Testis (tissue), 2 donors: ENCODE data around the gene GABRD.

Experiments
- POLR2A ChIP-seq: fragments of 450-650 bp; IDR thresholded peaks from one replicate; pipeline ENCODE4 v1.6.1; 2017; ENCODE audit warnings: antibody characterized with exemption, mild to moderate bottlenecking, moderate library complexity
- TF ChIP-seq, protein P1 (sequence below), 3 experiments: fragments of 450-650 bp in 2 of 3; fragments of 200-600 bp in 1 of 3; sonication (generic) in 1 of 3; IDR thresholded peaks; one replicate each; pipeline ENCODE4 v1.5.1; 2016 to 2019; ENCODE audit warnings: antibody characterized with exemption in 3 of 3, mild to moderate bottlenecking in 2 of 3, moderate library complexity in 1 of 3

DNA sequence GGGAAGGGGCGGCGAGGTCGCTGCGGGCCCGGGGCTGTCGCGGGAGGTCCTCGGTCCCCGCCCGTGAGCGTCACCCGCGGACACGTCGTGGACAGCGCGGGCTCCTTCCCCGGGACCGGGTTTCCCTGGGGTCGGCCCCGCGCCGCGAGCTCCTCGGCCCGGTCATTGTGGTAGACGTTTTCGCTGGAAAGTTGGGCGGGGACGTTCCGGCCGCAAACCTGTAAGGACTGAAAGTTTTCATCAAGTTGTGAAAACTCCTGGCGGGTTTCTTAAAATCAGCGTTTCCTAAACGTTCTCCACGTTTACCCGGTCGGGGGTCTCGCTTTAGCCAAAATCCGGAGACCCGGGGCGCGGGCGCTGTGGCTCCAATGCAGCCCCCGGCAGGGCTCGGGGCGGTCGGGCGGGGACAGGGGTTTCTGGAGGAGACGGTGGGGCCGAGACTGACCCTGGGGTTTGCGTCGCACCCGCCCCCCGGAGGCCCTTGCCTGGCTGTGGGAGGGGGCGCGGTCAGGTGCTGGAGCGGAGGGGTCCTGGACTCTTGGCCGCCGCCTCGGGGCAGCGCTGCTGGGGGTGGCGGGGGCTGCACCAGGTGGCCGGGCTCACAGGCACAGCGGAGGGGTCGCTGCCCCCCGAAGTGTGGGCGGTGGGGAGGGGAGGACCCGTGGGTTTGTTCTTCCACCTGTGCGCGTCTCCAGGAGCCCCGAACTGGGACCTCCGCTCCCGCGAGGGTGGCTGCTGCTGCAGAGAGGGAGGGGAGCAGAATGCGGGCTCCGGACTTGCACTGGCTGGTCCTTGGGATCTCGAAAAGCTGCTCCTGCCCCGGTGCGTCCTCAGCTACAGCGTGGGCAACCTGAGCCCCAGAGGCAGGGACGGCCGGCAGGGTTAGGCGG is 31.9 kb downstream of the GABRD start:
- TF ChIP-seq, protein P1, sequence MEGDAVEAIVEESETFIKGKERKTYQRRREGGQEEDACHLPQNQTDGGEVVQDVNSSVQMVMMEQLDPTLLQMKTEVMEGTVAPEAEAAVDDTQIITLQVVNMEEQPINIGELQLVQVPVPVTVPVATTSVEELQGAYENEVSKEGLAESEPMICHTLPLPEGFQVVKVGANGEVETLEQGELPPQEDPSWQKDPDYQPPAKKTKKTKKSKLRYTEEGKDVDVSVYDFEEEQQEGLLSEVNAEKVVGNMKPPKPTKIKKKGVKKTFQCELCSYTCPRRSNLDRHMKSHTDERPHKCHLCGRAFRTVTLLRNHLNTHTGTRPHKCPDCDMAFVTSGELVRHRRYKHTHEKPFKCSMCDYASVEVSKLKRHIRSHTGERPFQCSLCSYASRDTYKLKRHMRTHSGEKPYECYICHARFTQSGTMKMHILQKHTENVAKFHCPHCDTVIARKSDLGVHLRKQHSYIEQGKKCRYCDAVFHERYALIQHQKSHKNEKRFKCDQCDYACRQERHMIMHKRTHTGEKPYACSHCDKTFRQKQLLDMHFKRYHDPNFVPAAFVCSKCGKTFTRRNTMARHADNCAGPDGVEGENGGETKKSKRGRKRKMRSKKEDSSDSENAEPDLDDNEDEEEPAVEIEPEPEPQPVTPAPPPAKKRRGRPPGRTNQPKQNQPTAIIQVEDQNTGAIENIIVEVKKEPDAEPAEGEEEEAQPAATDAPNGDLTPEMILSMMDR (IDR thresholded peaks at IDR 0.05) = no peak
- TF ChIP-seq POLR2A = no peak
